ENCODE measurements around the gene SEPSECS. TPM values are rescaled to one million over a fixed set of nuclear protein-coding genes. Genes with fewer than 3 reads are reported as not detected.

The SEPSECS gene
- total RNA-seq, 3 donors from 2014 or later, result 13.4 to 26.2 (median 13.6) TPM

DNA sequence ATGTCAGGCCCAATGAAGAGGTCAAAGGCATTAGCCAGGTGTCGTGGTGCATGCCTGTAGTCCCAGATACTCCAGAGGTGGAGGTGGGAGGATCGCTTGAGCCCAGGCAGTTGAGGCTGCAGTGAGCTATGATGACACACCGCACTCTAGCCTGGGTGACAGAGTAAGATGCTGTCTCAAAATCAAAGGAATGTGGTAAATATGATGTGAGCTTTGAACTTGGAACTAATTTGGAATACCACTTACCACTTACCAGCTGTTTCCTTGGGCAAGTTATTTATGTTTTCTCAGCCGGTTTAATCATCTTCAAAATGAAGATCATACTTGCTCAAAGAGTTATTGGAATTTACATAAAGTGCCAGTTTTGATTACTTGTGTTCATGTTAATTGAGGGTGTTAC, 23.8 kb upstream of the SEPSECS start:
- no peaks in the 10 kb centered on the region for H3K36me3 ChIP-seq (ENCODE audit: low read depth)
- intact Hi-C loops (cut with DNase I, micrococcal nuclease), result no loop called here
- ATAC-seq (no peak), DNase-seq (no peak)
- no peaks in the 10 kb centered on the region for H3K4me1 ChIP-seq (ENCODE audit: low read depth)
- H3K4me3 ChIP-seq, result no peak overlapping the region
- TF ChIP-seq, protein P1, sequence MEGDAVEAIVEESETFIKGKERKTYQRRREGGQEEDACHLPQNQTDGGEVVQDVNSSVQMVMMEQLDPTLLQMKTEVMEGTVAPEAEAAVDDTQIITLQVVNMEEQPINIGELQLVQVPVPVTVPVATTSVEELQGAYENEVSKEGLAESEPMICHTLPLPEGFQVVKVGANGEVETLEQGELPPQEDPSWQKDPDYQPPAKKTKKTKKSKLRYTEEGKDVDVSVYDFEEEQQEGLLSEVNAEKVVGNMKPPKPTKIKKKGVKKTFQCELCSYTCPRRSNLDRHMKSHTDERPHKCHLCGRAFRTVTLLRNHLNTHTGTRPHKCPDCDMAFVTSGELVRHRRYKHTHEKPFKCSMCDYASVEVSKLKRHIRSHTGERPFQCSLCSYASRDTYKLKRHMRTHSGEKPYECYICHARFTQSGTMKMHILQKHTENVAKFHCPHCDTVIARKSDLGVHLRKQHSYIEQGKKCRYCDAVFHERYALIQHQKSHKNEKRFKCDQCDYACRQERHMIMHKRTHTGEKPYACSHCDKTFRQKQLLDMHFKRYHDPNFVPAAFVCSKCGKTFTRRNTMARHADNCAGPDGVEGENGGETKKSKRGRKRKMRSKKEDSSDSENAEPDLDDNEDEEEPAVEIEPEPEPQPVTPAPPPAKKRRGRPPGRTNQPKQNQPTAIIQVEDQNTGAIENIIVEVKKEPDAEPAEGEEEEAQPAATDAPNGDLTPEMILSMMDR (IDR thresholded peaks at IDR 0.05), result no peak
- no peaks in the 10 kb centered on the region for H3K9me3 ChIP-seq

DNA sequence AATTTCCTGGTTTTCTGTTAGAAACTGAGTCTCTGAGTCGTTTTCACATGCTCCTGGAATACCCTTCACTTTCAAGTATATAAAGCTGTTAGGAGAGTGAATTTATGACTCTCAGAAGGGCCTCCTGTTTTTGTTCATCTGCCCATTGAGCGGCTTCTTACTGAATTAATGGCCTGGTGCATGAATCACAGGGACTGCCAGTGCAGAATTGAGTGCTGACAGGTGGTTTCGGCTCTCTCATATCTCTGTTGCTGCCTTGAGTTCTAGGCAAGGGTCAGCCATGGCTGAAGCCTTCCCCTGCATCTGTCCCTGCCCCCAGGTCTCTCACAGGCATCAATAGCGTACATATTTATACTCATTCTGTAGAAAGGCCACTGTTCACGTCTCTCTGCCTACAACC, 22.7 kb upstream of the SEPSECS start:
- no peak for DNase-seq
- Histone ChIP-seq H3K9me3 (no peaks in the 10 kb centered on the region), H3K4me1 (ENCODE audit: low read depth) (no peaks in the 10 kb centered on the region), H3K36me3 (ENCODE audit: low read depth) (no peaks in the 10 kb centered on the region), H3K4me3 (no peak overlapping the region)
- ATAC-seq, result no peak
- intact Hi-C loops (cut with DNase I, micrococcal nuclease), result no loop called here
- TF ChIP-seq, protein P1 (IDR thresholded peaks at IDR 0.05), result no peak

DNA sequence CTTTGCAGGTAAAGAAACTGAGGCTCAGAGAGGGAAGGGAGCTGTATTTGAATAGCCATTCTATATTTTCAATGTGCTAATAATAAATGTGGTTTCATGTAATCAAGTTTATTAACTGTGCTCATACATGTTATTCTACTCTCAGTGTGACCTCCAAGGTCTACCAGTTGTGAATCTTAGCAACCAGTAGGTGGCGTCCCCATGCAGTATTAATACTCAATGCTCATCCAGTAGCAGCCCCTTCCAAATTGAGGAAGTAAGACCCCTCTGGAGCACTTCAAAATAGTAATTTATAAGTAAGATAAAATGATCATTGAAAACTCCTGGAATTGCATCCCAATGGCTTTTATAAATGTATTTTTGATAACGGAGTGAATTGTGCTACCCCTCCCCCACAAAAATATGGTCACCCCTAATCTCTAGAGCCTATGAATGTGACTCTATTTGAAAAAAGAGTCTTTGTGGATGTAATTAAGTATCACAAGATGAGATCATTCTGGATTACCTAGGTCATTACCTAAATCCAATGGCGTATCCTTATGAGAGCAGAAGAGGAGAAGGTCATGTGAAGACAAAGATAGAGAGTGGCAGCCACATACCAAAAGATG, 20.4 kb upstream of the SEPSECS start:
- intact Hi-C loops (cut with DNase I, micrococcal nuclease), result no loop called here
- DNase-seq (peak in 1 of 3 donors; percentile 65), ATAC-seq (peak; percentile 59)
- Histone ChIP-seq H3K9me3 (no peaks in the 10 kb centered on the region), H3K36me3 (ENCODE audit: low read depth) (no peaks in the 10 kb centered on the region), H3K4me3 (no peak overlapping the region), H3K4me1 (ENCODE audit: low read depth) (no peaks in the 10 kb centered on the region)
- TF ChIP-seq, protein P1 (IDR thresholded peaks at IDR 0.05), result no peak

DNA sequence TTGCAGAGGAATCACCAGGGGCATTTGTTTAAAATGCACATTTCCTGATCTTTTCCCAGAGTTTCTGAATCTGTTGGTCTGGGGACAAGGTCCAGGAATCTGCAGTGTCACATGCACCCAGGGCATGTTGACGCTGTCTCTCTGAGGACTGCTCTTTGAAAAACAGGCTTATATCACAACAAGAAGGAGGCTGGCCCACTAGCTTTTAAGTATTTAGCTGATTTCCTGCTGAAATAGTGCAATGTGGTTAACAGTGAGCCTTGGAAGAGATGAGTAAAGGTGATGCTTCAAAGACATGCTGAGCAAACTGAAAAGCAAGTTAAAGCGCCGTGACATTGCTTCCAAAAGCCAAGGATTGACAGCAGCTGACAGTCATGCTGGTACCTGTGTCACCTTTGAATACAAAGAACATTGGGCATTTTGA, 18.6 kb upstream of the SEPSECS start:
- no peak overlapping the region for H3K4me3 ChIP-seq
- DNase-seq (no peak), ATAC-seq (no peak)
- TF ChIP-seq, protein P1 (IDR thresholded peaks at IDR 0.05), result no peak
- no peaks in the 10 kb centered on the region for H3K36me3 ChIP-seq (ENCODE audit: low read depth)
- H3K4me1 ChIP-seq (ENCODE audit: low read depth), result no peaks in the 10 kb centered on the region
- no peaks in the 10 kb centered on the region for H3K9me3 ChIP-seq
- intact Hi-C loops (cut with DNase I, micrococcal nuclease), result no loop called here

DNA sequence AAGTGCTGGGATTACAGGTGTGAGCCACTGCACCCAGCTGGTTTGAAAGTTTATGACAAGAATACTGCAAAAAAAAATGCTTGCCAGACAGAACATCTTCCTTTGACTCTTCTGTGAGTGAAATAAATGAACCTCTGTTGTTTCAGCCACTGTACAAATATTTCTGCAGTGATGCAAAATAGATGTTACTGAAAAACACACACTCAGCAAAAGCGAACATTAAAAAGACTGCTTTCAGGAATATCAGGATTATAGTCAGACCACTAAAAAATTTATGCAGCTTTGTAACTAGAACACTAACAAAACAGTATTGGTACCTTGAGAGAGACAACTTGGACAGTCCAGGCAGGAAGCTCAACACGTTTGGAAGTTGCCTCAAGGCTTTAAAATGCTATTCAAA, 16.9 kb upstream of the SEPSECS start:
- intact Hi-C loops (cut with DNase I, micrococcal nuclease), result no loop called here
- H3K9me3 ChIP-seq, result no peaks in the 10 kb centered on the region
- TF ChIP-seq, protein P1 (IDR thresholded peaks at IDR 0.05), result no peak
- DNase-seq, result no peak
- no peak for ATAC-seq
- no peaks in the 10 kb centered on the region for H3K36me3 ChIP-seq (ENCODE audit: low read depth)
- H3K4me1 ChIP-seq (ENCODE audit: low read depth), result no peaks in the 10 kb centered on the region
- H3K4me3 ChIP-seq, result no peak overlapping the region

DNA sequence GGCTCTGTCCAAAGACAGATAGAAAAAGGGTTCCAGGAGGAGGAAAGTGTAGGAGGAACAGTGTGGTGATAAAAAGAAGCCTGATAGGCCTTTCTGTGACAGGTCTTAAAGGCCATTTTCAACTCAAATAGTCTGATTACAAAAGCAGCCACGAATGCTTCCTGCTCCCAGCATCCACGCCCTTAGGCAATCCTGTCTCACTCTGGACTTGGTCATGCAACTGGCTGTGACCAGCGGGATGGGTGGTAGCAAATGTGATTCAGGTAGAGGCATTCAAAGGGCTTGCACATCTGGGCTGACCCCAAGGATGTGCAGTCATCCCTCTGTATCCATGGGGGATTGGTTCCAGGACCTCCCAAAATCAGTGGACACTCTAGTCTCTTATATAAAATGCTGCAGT, 14.4 kb upstream of the SEPSECS start:
- H3K4me3 ChIP-seq, result no peak overlapping the region
- no peaks in the 10 kb centered on the region for H3K9me3 ChIP-seq
- TF ChIP-seq, protein P1 (IDR thresholded peaks at IDR 0.05), result no peak
- DNase-seq (no peak), ATAC-seq (peak; percentile 14)
- intact Hi-C loops (cut with DNase I, micrococcal nuclease), result no loop called here
- no peaks in the 10 kb centered on the region for H3K4me1 ChIP-seq (ENCODE audit: low read depth)
- H3K36me3 ChIP-seq (ENCODE audit: low read depth), result no peaks in the 10 kb centered on the region
